IPS-18a (cell line): ENCODE measurements around the gene NRP2.

Experiments
- H3K27ac ChIP-seq: one replicate; pipeline ENCODE4 v1.5.1; 2013; ENCODE audit warnings: low read length
- H3K27me3 ChIP-seq: one replicate; pipeline ENCODE4 v1.6.1; 2013; ENCODE audit warnings: mild to moderate bottlenecking, low read length; ENCODE audit not compliant: control insufficient read depth, insufficient read depth
- H3K36me3 ChIP-seq: one replicate; pipeline ENCODE4 v1.6.1; 2013; ENCODE audit warnings: low read depth, low read length; ENCODE audit not compliant: control insufficient read depth
- H3K4me1 ChIP-seq: one replicate; pipeline ENCODE4 v1.6.1; 2013; ENCODE audit warnings: low read depth, low read length; ENCODE audit not compliant: control insufficient read depth
- H3K4me3 ChIP-seq: one replicate; pipeline ENCODE4 v1.5.1; 2013; ENCODE audit warnings: low read length
- H3K9ac ChIP-seq: one replicate; pipeline ENCODE4 v1.6.1; 2013; ENCODE audit warnings: mild to moderate bottlenecking, low read length, moderate library complexity
- H3K9me3 ChIP-seq: one replicate; pipeline ENCODE4 v1.6.1; 2013; ENCODE audit warnings: low read depth, low read length; ENCODE audit not compliant: control insufficient read depth

Gene NRP2

GRCh38 chr2:205717175-205717846 is 35.0 kb downstream of the NRP2 start:
- H3K27ac ChIP-seq: no peak overlapping the region
- H3K36me3 ChIP-seq: peaks cover 16% of the 10 kb centered on the region
- no peaks in the 10 kb centered on the region for H3K9me3 ChIP-seq
- peaks cover 45% of the 10 kb centered on the region for H3K4me1 ChIP-seq
- no peak overlapping the region for H3K9ac ChIP-seq
- no peak overlapping the region for H3K4me3 ChIP-seq
- H3K27me3 ChIP-seq: no peaks in the 10 kb centered on the region

- Histone ChIP-seq H3K4me1 (peaks cover 47% of the 10 kb centered on the region), H3K27ac (no peak overlapping the region)
These were observed 35.7 kb downstream of the NRP2 start for GRCh38 chr2:205717999-205718398.

GRCh38 chr2:205719847-205720246 is 37.5 kb downstream of the NRP2 start:
- H3K9ac ChIP-seq: peak overlapping the region; percentile 5
- peak overlapping the region; percentile 68 for H3K27ac ChIP-seq
- peaks cover 37% of the 10 kb centered on the region for H3K4me1 ChIP-seq
- peak overlapping the region; percentile 2 for H3K4me3 ChIP-seq
- peaks cover 29% of the 10 kb centered on the region for H3K36me3 ChIP-seq
- no peaks in the 10 kb centered on the region for H3K27me3 ChIP-seq
- no peaks in the 10 kb centered on the region for H3K9me3 ChIP-seq

More at GRCh38 chr2:205717999-205718398, 35.7 kb downstream of the NRP2 start:
- Histone ChIP-seq H3K4me3 (no peak overlapping the region), H3K27me3 (no peaks in the 10 kb centered on the region), H3K9ac (no peak overlapping the region), H3K9me3 (no peaks in the 10 kb centered on the region), H3K36me3 (peaks cover 16% of the 10 kb centered on the region)

- Histone ChIP-seq H3K9me3 (no peaks in the 10 kb centered on the region), H3K4me1 (peaks cover 37% of the 10 kb centered on the region), H3K27ac (no peak overlapping the region), H3K36me3 (peaks cover 36% of the 10 kb centered on the region), H3K4me3 (peak overlapping the region; percentile 2), H3K27me3 (no peaks in the 10 kb centered on the region), H3K9ac (peak overlapping the region; percentile 5)
These were observed 38.2 kb downstream of the NRP2 start for GRCh38 chr2:205720451-205720902.

- Histone ChIP-seq H3K4me1 (peaks cover 37% of the 10 kb centered on the region), H3K27me3 (no peaks in the 10 kb centered on the region), H3K27ac (no peak overlapping the region), H3K36me3 (peaks cover 41% of the 10 kb centered on the region), H3K9me3 (no peaks in the 10 kb centered on the region), H3K4me3 (peak overlapping the region; percentile 2), H3K9ac (no peak overlapping the region)
These were observed 38.8 kb downstream of the NRP2 start for GRCh38 chr2:205721057-205721449.

- Histone ChIP-seq H3K4me3 (no peak overlapping the region), H3K9ac (no peak overlapping the region), H3K4me1 (peaks cover 37% of the 10 kb centered on the region), H3K27ac (no peak overlapping the region), H3K27me3 (no peaks in the 10 kb centered on the region), H3K9me3 (no peaks in the 10 kb centered on the region), H3K36me3 (peaks cover 47% of the 10 kb centered on the region)
These were observed 40.1 kb downstream of the NRP2 start for GRCh38 chr2:205722283-205722918.

- Histone ChIP-seq H3K27ac (no peak overlapping the region), H3K4me3 (no peak overlapping the region), H3K4me1 (peaks cover 37% of the 10 kb centered on the region), H3K9ac (no peak overlapping the region), H3K9me3 (no peaks in the 10 kb centered on the region), H3K27me3 (no peaks in the 10 kb centered on the region), H3K36me3 (peaks cover 47% of the 10 kb centered on the region)
These were observed 40.9 kb downstream of the NRP2 start for GRCh38 chr2:205723179-205723578.

- Histone ChIP-seq H3K27ac (no peak overlapping the region), H3K27me3 (no peaks in the 10 kb centered on the region), H3K4me3 (no peak overlapping the region), H3K9ac (no peak overlapping the region), H3K36me3 (peaks cover 60% of the 10 kb centered on the region), H3K9me3 (no peaks in the 10 kb centered on the region), H3K4me1 (peaks cover 29% of the 10 kb centered on the region)
These were observed 42.8 kb downstream of the NRP2 start for GRCh38 chr2:205725059-205725458.

- H3K9ac ChIP-seq: no peak overlapping the region
- H3K4me3 ChIP-seq: no peak overlapping the region
- no peak overlapping the region for H3K27ac ChIP-seq
- no peaks in the 10 kb centered on the region for H3K9me3 ChIP-seq
- peaks cover 65% of the 10 kb centered on the region for H3K36me3 ChIP-seq
- no peaks in the 10 kb centered on the region for H3K27me3 ChIP-seq
- peaks cover 25% of the 10 kb centered on the region for H3K4me1 ChIP-seq
These were observed 44.2 kb downstream of the NRP2 start for GRCh38 chr2:205726506-205726905.

- no peak overlapping the region for H3K4me3 ChIP-seq
- peaks cover 71% of the 10 kb centered on the region for H3K36me3 ChIP-seq
- peaks cover 19% of the 10 kb centered on the region for H3K4me1 ChIP-seq
- H3K27ac ChIP-seq: no peak overlapping the region
- H3K9me3 ChIP-seq: no peaks in the 10 kb centered on the region
- no peak overlapping the region for H3K9ac ChIP-seq
- no peaks in the 10 kb centered on the region for H3K27me3 ChIP-seq
These were observed 44.9 kb downstream of the NRP2 start for GRCh38 chr2:205727174-205727573.

- Histone ChIP-seq H3K4me1 (peaks cover 17% of the 10 kb centered on the region), H3K27ac (no peak overlapping the region), H3K9ac (no peak overlapping the region), H3K9me3 (no peaks in the 10 kb centered on the region), H3K4me3 (no peak overlapping the region), H3K36me3 (peaks cover 70% of the 10 kb centered on the region), H3K27me3 (no peaks in the 10 kb centered on the region)
These were observed 46.1 kb downstream of the NRP2 start for GRCh38 chr2:205728366-205728765.

- H3K36me3 ChIP-seq: peaks cover 59% of the 10 kb centered on the region
- H3K4me3 ChIP-seq: no peak overlapping the region
- no peak overlapping the region for H3K9ac ChIP-seq
- H3K27ac ChIP-seq: no peak overlapping the region
- no peaks in the 10 kb centered on the region for H3K27me3 ChIP-seq
- no peaks in the 10 kb centered on the region for H3K9me3 ChIP-seq
- H3K4me1 ChIP-seq: peaks cover 30% of the 10 kb centered on the region
These were observed 47.9 kb downstream of the NRP2 start for GRCh38 chr2:205730191-205730590.
